IMR-90 (cell line): ENCODE data around the gene CYP2F1. TPM values are rescaled to one million over a fixed set of nuclear protein-coding genes. Genes with fewer than 3 reads are reported as not detected.

Source experiments
- ATAC-seq: fragments of 200-7000 bp; cut with Tn5 transposase; 2 replicates; pipeline ENCODE4 v1.9.1; 2020; ENCODE audit warnings: low read depth, mild to moderate bottlenecking, moderate library complexity
- BruUV-seq: library from RNA; stranded (reverse); fragments of 400-500 nt; replicated peaks from 2 replicates; lab custom pipeline; 2021; lab: Mats Ljungman, UMichigan
- CTCF ChIA-PET: fragments of 300-600 bp; formaldehyde crosslinking; extraction: SDS; loops from one replicate; lab custom pipeline; 2021; ENCODE audit warnings: antibody characterized with exemption; lab: Yijun Ruan, JAX
- POLR2A ChIA-PET: fragments of 300-600 bp; sonication (Branson Sonifier 250); formaldehyde crosslinking; loops from one replicate; lab custom pipeline; 2022; ENCODE audit warnings: antibody characterized with exemption; ENCODE audit not compliant: unreplicated experiment; lab: Charles Lee
- DNase-seq: peaks from one replicate; pipeline ENCODE4 v3.0.0; 2013
- H2AFZ ChIP-seq: replicated peaks from 2 replicates; pipeline ENCODE3; 2013; ENCODE audit warnings: low read length, mild to moderate bottlenecking; ENCODE audit not compliant: poor library complexity
- H2AK5ac ChIP-seq: 2 replicates; pipeline ENCODE4 v1.6.1; 2013; ENCODE audit warnings: low read depth, low read length, inconsistent platforms
- H2AK9ac ChIP-seq: replicated peaks from 2 replicates; pipeline ENCODE3; 2013; ENCODE audit warnings: mild to moderate bottlenecking, low read depth, low read length, moderate library complexity; ENCODE audit not compliant: poor library complexity
- H2BK120ac ChIP-seq: 2 replicates; pipeline ENCODE4 v1.6.1; 2013; ENCODE audit warnings: low read depth, low read length, inconsistent platforms
- H2BK15ac ChIP-seq: 3 replicates; pipeline ENCODE4 v1.6.1; 2013; ENCODE audit warnings: low read depth, low read length, inconsistent platforms
- H2BK20ac ChIP-seq: 2 replicates; pipeline ENCODE4 v1.6.1; 2013; ENCODE audit warnings: low read depth, mild to moderate bottlenecking, inconsistent platforms, low read length, moderate library complexity
- H2BK5ac ChIP-seq: 2 replicates; pipeline ENCODE4 v1.6.1; 2013; ENCODE audit warnings: mild to moderate bottlenecking, low read depth, low read length, inconsistent platforms; ENCODE audit not compliant: poor library complexity, severe bottlenecking
- H3K14ac ChIP-seq: replicated peaks from 2 replicates; pipeline ENCODE4 v1.6.1; 2013; ENCODE audit warnings: low read depth, low read length, inconsistent platforms
- H3K18ac ChIP-seq: 2 replicates; pipeline ENCODE4 v1.6.1; 2013; ENCODE audit warnings: low read depth, low read length, control low read depth
- H3K23ac ChIP-seq: 2 replicates; pipeline ENCODE4 v1.6.1; 2013; ENCODE audit warnings: low read depth, low read length, inconsistent platforms
- H3K27ac ChIP-seq: 2 replicates; pipeline ENCODE4 v1.5.1; 2013; ENCODE audit warnings: mild to moderate bottlenecking, control low read depth, low read length; ENCODE audit not compliant: insufficient read depth
- H3K27me3 ChIP-seq: 2 replicates; pipeline ENCODE4 v1.6.1; 2013; ENCODE audit warnings: low read length; ENCODE audit not compliant: control insufficient read depth, insufficient read depth
- H3K36me3 ChIP-seq: 2 replicates; pipeline ENCODE4 v1.6.1; 2013; ENCODE audit warnings: low read length, mixed read lengths; ENCODE audit not compliant: control insufficient read depth, insufficient read depth
- H3K4ac ChIP-seq: 2 replicates; pipeline ENCODE4 v1.6.1; 2013; ENCODE audit warnings: low read depth, low read length, inconsistent platforms
- H3K4me1 ChIP-seq: 2 replicates; pipeline ENCODE4 v1.6.1; 2013; ENCODE audit warnings: low read length, mixed read lengths; ENCODE audit not compliant: control insufficient read depth, insufficient read depth
- H3K4me2 ChIP-seq: 2 replicates; pipeline ENCODE4 v1.6.1; 2013; ENCODE audit warnings: low read depth, mild to moderate bottlenecking, control low read depth, low read length, moderate library complexity
- H3K4me3 ChIP-seq: 2 replicates; pipeline ENCODE4 v1.5.1; 2013; ENCODE audit warnings: low read depth, mild to moderate bottlenecking, control low read depth, low read length, moderate library complexity; ENCODE audit not compliant: insufficient read depth
- H3K56ac ChIP-seq: 2 replicates; pipeline ENCODE4 v1.6.1; 2013; ENCODE audit warnings: low read length, inconsistent platforms; ENCODE audit not compliant: insufficient read depth; ENCODE audit errors: extremely low read depth
- H3K79me1 ChIP-seq, 2 experiments: 2 replicates each; pipeline ENCODE4 v1.6.1; 2013; ENCODE audit warnings: low read length in 2 of 2, inconsistent platforms in 1 of 2, low read depth in 1 of 2
- H3K9ac ChIP-seq: 2 replicates; pipeline ENCODE4 v1.6.1; 2013; ENCODE audit warnings: low read depth, low read length, control low read depth
- H3K9me1 ChIP-seq: 2 replicates; pipeline ENCODE4 v1.6.1; 2013; ENCODE audit warnings: low read length, inconsistent platforms; ENCODE audit not compliant: insufficient read depth
- H3K9me3 ChIP-seq: 2 replicates; pipeline ENCODE4 v1.6.1; 2013; ENCODE audit warnings: low read length; ENCODE audit not compliant: control insufficient read depth, insufficient read depth
- H4K20me1 ChIP-seq: 2 replicates; pipeline ENCODE4 v1.6.1; 2013; ENCODE audit warnings: low read length, inconsistent platforms; ENCODE audit not compliant: insufficient read depth
- H4K5ac ChIP-seq: 2 replicates; pipeline ENCODE4 v1.6.1; 2013; ENCODE audit warnings: mild to moderate bottlenecking, low read depth, low read length, control low read depth
- H4K8ac ChIP-seq, 2 experiments: 2 replicates each; pipeline ENCODE4 v1.6.1; 2013; ENCODE audit warnings: low read depth in 2 of 2, low read length in 2 of 2, control low read depth in 1 of 2, inconsistent platforms in 1 of 2
- H4K91ac ChIP-seq: 2 replicates; pipeline ENCODE4 v1.6.1; 2013; ENCODE audit warnings: low read depth, low read length, inconsistent platforms; ENCODE audit not compliant: insufficient read depth
- CEBPB ChIP-seq: IDR thresholded peaks from 2 replicates; pipeline ENCODE4 v1.6.1; 2012; ENCODE audit warnings: low read depth, low read length, improper control_type of control experiment
- POLR2A ChIP-seq: IDR thresholded peaks from 2 replicates; pipeline ENCODE4 v1.6.1; 2012; ENCODE audit warnings: mild to moderate bottlenecking, low read depth, low read length
- RCOR1 ChIP-seq: IDR thresholded peaks from 2 replicates; pipeline ENCODE4 v1.6.1; 2012; ENCODE audit warnings: mild to moderate bottlenecking, low read length, improper control_type of control experiment; ENCODE audit not compliant: insufficient replicate concordance
- RFX5 ChIP-seq: IDR thresholded peaks from 2 replicates; pipeline ENCODE4 v1.8.0; 2012; ENCODE audit warnings: low read depth, mild to moderate bottlenecking, low read length, moderate library complexity
- SMC3 ChIP-seq: fragments of 150-350 bp; IDR thresholded peaks from 2 replicates; pipeline ENCODE4 v1.6.1; 2016; ENCODE audit warnings: low read depth, mild to moderate bottlenecking, antibody characterized with exemption, low read length, moderate library complexity
- USF2 ChIP-seq: fragments of 150-350 bp; IDR thresholded peaks from 2 replicates; pipeline ENCODE4 v1.6.1; 2017; ENCODE audit warnings: mild to moderate bottlenecking, antibody characterized with exemption, low read length, low read depth
- WGBS, 2 experiments: methylation state at CpG; one replicate each; pipeline versions ENCODE4 v1.1.5 to v1.1.7; 2013; ENCODE audit warnings: missing lambda C conversion rate in 2 of 2; ENCODE audit not compliant: insufficient read length in 1 of 2; ENCODE audit errors: extremely low coverage in 2 of 2; 5-methylcytosine and 5-hydroxymethylcytosine counted together
- dilution Hi-C: fragments of 300-500 bp; cut with HindIII; formaldehyde crosslinking; loops from one replicate; pipeline ENCODE4 v1.14.3; 2018; ENCODE audit warnings: low sequenced_read_pairs; ENCODE audit not compliant: unreplicated experiment
- in situ Hi-C: fragments of 300-500 bp; cut with MboI; formaldehyde crosslinking; loops from 3 replicates; pipeline ENCODE4 v1.14.3; 2019; ENCODE audit warnings: low sequenced_read_pairs, inconsistent platforms, mixed read lengths
- intact Hi-C: fragments of 100-400 bp; cut with micrococcal nuclease; formaldehyde crosslinking; loops from 2 replicates; pipeline ENCODE4 v1.10.0; 2022
- polyA plus RNA-seq, 3 experiments: library from polyadenylated mRNA; depleted of rRNA; stranded (reverse); fragments of >200 nt; gene quantifications; 2 replicates each; pipeline ENCODE4 v1.2.3, GENCODE V29; 2012; ENCODE audit warnings: low replicate concordance in 1 of 3
- total RNA-seq: library from RNA; depleted of rRNA; stranded (reverse); fragments of >200 nt; gene quantifications from 2 replicates; pipeline ENCODE4 v1.2.3, GENCODE V29; 2012

Gene CYP2F1
- total and polyA plus RNA-seq, 2 of the 4 experiments (the other 2 are of a cell fraction), result not detected

GRCh38 chr19:41133260-41133659, 19.0 kb downstream of the CYP2F1 start:
- H3K27me3 ChIP-seq, result peaks cover 24% of the 10 kb centered on the region
- no peak overlapping the region for H2AK9ac ChIP-seq
- ChIA-PET CTCF (no interaction called here), POLR2A (no interaction called here)
- H3K27ac ChIP-seq, result no peak overlapping the region
- in situ Hi-C loops (no loop called here), intact Hi-C loops (no loop called here), dilution Hi-C loops (no loop called here)
- H3K18ac ChIP-seq, result no peak overlapping the region
- no peak for TF ChIP-seq CEBPB
- no peak for TF ChIP-seq SMC3
- TF ChIP-seq RFX5, result no peak
- no peak for TF ChIP-seq RCOR1
- no peak for TF ChIP-seq POLR2A
- no peak for TF ChIP-seq USF2
- no peak overlapping the region for H3K4ac ChIP-seq
- H2BK5ac ChIP-seq, result no peak overlapping the region
- no peak overlapping the region for H3K14ac ChIP-seq
- H4K5ac ChIP-seq, result no peak overlapping the region
- no peaks in the 10 kb centered on the region for H3K79me1 ChIP-seq
- BruUV-seq, result no TSS peak
- H3K56ac ChIP-seq, result no peak overlapping the region
- ATAC-seq (no peak), DNase-seq (no peak)
- H3K23ac ChIP-seq, result no peak overlapping the region
- H4K8ac ChIP-seq, result no peak overlapping the region
- H3K4me2 ChIP-seq, result no peak overlapping the region
- H3K36me3 ChIP-seq, result no peaks in the 10 kb centered on the region
- H3K9me1 ChIP-seq, result no peaks in the 10 kb centered on the region
- H4K91ac ChIP-seq, result no peak overlapping the region
- no CpG with 5 or more reads among the region's 3 CpGs for WGBS, 2 experiments
- H3K9me3 ChIP-seq, result no peaks in the 10 kb centered on the region
- H2BK15ac ChIP-seq, result no peak overlapping the region
- H2BK20ac ChIP-seq, result no peak overlapping the region
- H2AFZ ChIP-seq, result no peak overlapping the region
- no peak overlapping the region for H2BK120ac ChIP-seq
- no peak overlapping the region for H2AK5ac ChIP-seq
- no peak overlapping the region for H3K4me3 ChIP-seq
- no peaks in the 10 kb centered on the region for H3K4me1 ChIP-seq
- no peaks in the 10 kb centered on the region for H4K20me1 ChIP-seq
- no peak overlapping the region for H3K9ac ChIP-seq
